CD1c-positive myeloid dendritic cell (primary cell): ENCODE measurements around the gene CAPN3.
"Not testable (repeated sequence)": the region's sequence is repeated elsewhere in the genome, so short reads cannot be mapped to it uniquely, and the experiment has no call there.

Source experiments
- DNase-seq: peaks from one replicate; pipeline ENCODE4 v3.0.0-alpha.2; 2016; ENCODE audit errors: extremely low spot score

Gene CAPN3

GRCh38 chr15:42359249-42359648 lies at the start of gene CAPN3:
CAPN3 (plus strand) TSS chr15:42359501; CDS start chr15:42359806, 305 bp downstream.
- no peak for DNase-seq

GRCh38 chr15:42313463-42313862 lies 45.8 kb upstream of the CAPN3 start:
- DNase-seq, result no peak

- no peak for DNase-seq
Measured at GRCh38 chr15:42314818-42315217, 44.5 kb upstream of the CAPN3 start.

GRCh38 chr15:42315521-42315920 lies 43.8 kb upstream of the CAPN3 start:
- no peak for DNase-seq

- DNase-seq, result not testable (repeated sequence)
Measured at GRCh38 chr15:42316282-42316805, 43.0 kb upstream of the CAPN3 start.

- no peak for DNase-seq
Measured at GRCh38 chr15:42319206-42319605, 40.1 kb upstream of the CAPN3 start.

- DNase-seq, result no peak
Measured at GRCh38 chr15:42324308-42324707, 35.0 kb upstream of the CAPN3 start.

GRCh38 chr15:42329161-42329560 lies 30.1 kb upstream of the CAPN3 start:
- no peak for DNase-seq

- DNase-seq, result no peak
Measured at GRCh38 chr15:42329992-42330391, 29.3 kb upstream of the CAPN3 start.

- no peak for DNase-seq
Measured at GRCh38 chr15:42331235-42331634, 28.1 kb upstream of the CAPN3 start.

- no peak for DNase-seq
Measured at GRCh38 chr15:42332331-42332730, 27.0 kb upstream of the CAPN3 start.

GRCh38 chr15:42335074-42335473 lies 24.2 kb upstream of the CAPN3 start:
- no peak for DNase-seq

GRCh38 chr15:42336650-42337049 lies 22.7 kb upstream of the CAPN3 start:
- not testable (repeated sequence) for DNase-seq

GRCh38 chr15:42337104-42337503 lies 22.2 kb upstream of the CAPN3 start:
- not testable (repeated sequence) for DNase-seq

GRCh38 chr15:42338500-42338899 lies 20.8 kb upstream of the CAPN3 start:
- DNase-seq, result no peak

- DNase-seq, result no peak
Measured at GRCh38 chr15:42343596-42344232, 15.6 kb upstream of the CAPN3 start.

GRCh38 chr15:42344763-42345162 lies 14.5 kb upstream of the CAPN3 start:
- DNase-seq, result no peak

GRCh38 chr15:42345504-42345903 lies 13.8 kb upstream of the CAPN3 start:
- no peak for DNase-seq

GRCh38 chr15:42348083-42348482 lies 11.2 kb upstream of the CAPN3 start:
- no peak for DNase-seq

GRCh38 chr15:42349186-42349585 lies 10.1 kb upstream of the CAPN3 start:
- no peak for DNase-seq

- no peak for DNase-seq
Measured at GRCh38 chr15:42352401-42352800, 6.9 kb upstream of the CAPN3 start.

- DNase-seq, result no peak
Measured at GRCh38 chr15:42353061-42353460, 6.2 kb upstream of the CAPN3 start.

GRCh38 chr15:42354824-42355223 lies 4.5 kb upstream of the CAPN3 start:
- no peak for DNase-seq

- no peak for DNase-seq
Measured at GRCh38 chr15:42355291-42355690, 4.0 kb upstream of the CAPN3 start.
